ENCODE measurements around the gene DAAM1.

DAAM1 gene

GRCh38 chr14:59262717-59263454, 74.4 kb downstream of the DAAM1 start:
- no peak overlapping the region for H4K91ac ChIP-seq (ENCODE audit: low read depth, low read length, poor library complexity)
- no peak overlapping the region for H3K4me3 ChIP-seq (ENCODE audit: low read length in 2 of 2)
- H3K23ac ChIP-seq (ENCODE audit: low read depth, low read length, poor library complexity): no peak overlapping the region
- no peak overlapping the region for H2AFZ ChIP-seq (ENCODE audit: low read length)
- H4K8ac ChIP-seq (ENCODE audit: low read depth, low read length): no peak overlapping the region
- H3K36me3 ChIP-seq (replicated peaks in 1 of 2; ENCODE audit: control insufficient read depth in 2 of 2, insufficient read depth in 2 of 2, low read length in 2 of 2): peaks cover 7 to 39% of the 10 kb centered on the region in 2 donors
- H3K18ac ChIP-seq (ENCODE audit: low read length): no peak overlapping the region
- H3K14ac ChIP-seq (ENCODE audit: low read length): no peak overlapping the region
- WGBS, 2 donors (ENCODE audit: extremely low coverage in 2 of 2, insufficient read length in 2 of 2, insufficient replicate concordance in 1 of 2): no CpG with 5 or more reads among the region's 7 CpGs
- DNase-seq (ENCODE audit: low spot score): no peak
- H3K4me2 ChIP-seq (ENCODE audit: insufficient read depth, low read length, poor library complexity, severe bottlenecking): no peak overlapping the region
- H3K27ac ChIP-seq (replicated peaks; ENCODE audit: low read length): no peak overlapping the region
- no peak overlapping the region for H3K9ac ChIP-seq (ENCODE audit: low read depth, low read length, poor library complexity)
- H3K9me3 ChIP-seq (replicated peaks in 1 of 2; ENCODE audit: control insufficient read depth in 2 of 2, insufficient read depth in 1 of 2, low read depth in 1 of 2, low read length in 2 of 2): no peaks in the 10 kb centered on the region
- no peaks in the 10 kb centered on the region for H3K27me3 ChIP-seq (ENCODE audit: control insufficient read depth in 3 of 3, insufficient read depth in 3 of 3, low read depth in 1 of 3, low read length in 3 of 3)
- no peak overlapping the region for H3K4ac ChIP-seq (ENCODE audit: low read length)
- H2BK5ac ChIP-seq (ENCODE audit: low read length): no peak overlapping the region
- no peak overlapping the region for H2BK15ac ChIP-seq (ENCODE audit: low read length)
- no peak overlapping the region for H2BK12ac ChIP-seq (ENCODE audit: low read length)
- H3K79me1 ChIP-seq (ENCODE audit: low read depth, low read length): no peaks in the 10 kb centered on the region
- H2AK5ac ChIP-seq (ENCODE audit: low read depth, low read length): no peak overlapping the region
- H2BK120ac ChIP-seq (ENCODE audit: low read depth, low read length): no peak overlapping the region
- no peaks in the 10 kb centered on the region for H3K4me1 ChIP-seq (ENCODE audit: control insufficient read depth in 2 of 2, insufficient read depth in 1 of 2, low read depth in 1 of 2, low read length in 2 of 2)

- Histone ChIP-seq H2BK120ac (ENCODE audit: low read depth, low read length) (no peak overlapping the region), H2BK12ac (ENCODE audit: low read length) (no peak overlapping the region), H3K4me1 (ENCODE audit: control insufficient read depth in 2 of 2, insufficient read depth in 1 of 2, low read depth in 1 of 2, low read length in 2 of 2) (no peaks in the 10 kb centered on the region), H2AFZ (ENCODE audit: low read length) (no peak overlapping the region), H4K8ac (ENCODE audit: low read depth, low read length) (no peak overlapping the region), H3K4me3 (ENCODE audit: low read length in 2 of 2) (no peak overlapping the region), H2AK5ac (ENCODE audit: low read depth, low read length) (no peak overlapping the region), H3K27ac (replicated peaks; ENCODE audit: low read length) (no peak overlapping the region), H3K9me3 (replicated peaks in 1 of 2; ENCODE audit: control insufficient read depth in 2 of 2, insufficient read depth in 1 of 2, low read depth in 1 of 2, low read length in 2 of 2) (no peaks in the 10 kb centered on the region), H3K27me3 (ENCODE audit: control insufficient read depth in 3 of 3, insufficient read depth in 3 of 3, low read depth in 1 of 3, low read length in 3 of 3) (no peaks in the 10 kb centered on the region), H2BK5ac (ENCODE audit: low read length) (no peak overlapping the region), H3K36me3 (replicated peaks in 1 of 2; ENCODE audit: control insufficient read depth in 2 of 2, insufficient read depth in 2 of 2, low read length in 2 of 2) (peaks cover 7 to 57% of the 10 kb centered on the region in 2 donors), H3K18ac (ENCODE audit: low read length) (no peak overlapping the region), H3K4me2 (ENCODE audit: insufficient read depth, low read length, poor library complexity, severe bottlenecking) (no peak overlapping the region), H3K4ac (ENCODE audit: low read length) (no peak overlapping the region), H3K23ac (ENCODE audit: low read depth, low read length, poor library complexity) (no peak overlapping the region), H4K91ac (ENCODE audit: low read depth, low read length, poor library complexity) (no peak overlapping the region), H2BK15ac (ENCODE audit: low read length) (no peak overlapping the region), H3K9ac (ENCODE audit: low read depth, low read length, poor library complexity) (no peak overlapping the region), H3K14ac (ENCODE audit: low read length) (no peak overlapping the region), H3K79me1 (ENCODE audit: low read depth, low read length) (no peaks in the 10 kb centered on the region)
- DNase-seq (ENCODE audit: low spot score): no peak
These were observed 77.3 kb downstream of the DAAM1 start for GRCh38 chr14:59265808-59266207.

GRCh38 chr14:59267046-59267445, 78.6 kb downstream of the DAAM1 start:
- Histone ChIP-seq H4K8ac (ENCODE audit: low read depth, low read length) (no peak overlapping the region), H4K91ac (ENCODE audit: low read depth, low read length, poor library complexity) (no peak overlapping the region), H3K4me1 (ENCODE audit: control insufficient read depth in 2 of 2, insufficient read depth in 1 of 2, low read depth in 1 of 2, low read length in 2 of 2) (no peaks in the 10 kb centered on the region), H3K27ac (replicated peaks; ENCODE audit: low read length) (no peak overlapping the region), H3K4me2 (ENCODE audit: insufficient read depth, low read length, poor library complexity, severe bottlenecking) (no peak overlapping the region), H3K27me3 (ENCODE audit: control insufficient read depth in 3 of 3, insufficient read depth in 3 of 3, low read depth in 1 of 3, low read length in 3 of 3) (no peaks in the 10 kb centered on the region), H2BK15ac (ENCODE audit: low read length) (no peak overlapping the region), H3K23ac (ENCODE audit: low read depth, low read length, poor library complexity) (no peak overlapping the region), H3K4ac (ENCODE audit: low read length) (no peak overlapping the region), H2BK5ac (ENCODE audit: low read length) (no peak overlapping the region), H3K4me3 (ENCODE audit: low read length in 2 of 2) (no peak overlapping the region), H2AK5ac (ENCODE audit: low read depth, low read length) (no peak overlapping the region), H3K9me3 (replicated peaks in 1 of 2; ENCODE audit: control insufficient read depth in 2 of 2, insufficient read depth in 1 of 2, low read depth in 1 of 2, low read length in 2 of 2) (no peaks in the 10 kb centered on the region), H3K79me1 (ENCODE audit: low read depth, low read length) (no peaks in the 10 kb centered on the region), H3K36me3 (replicated peaks in 1 of 2; ENCODE audit: control insufficient read depth in 2 of 2, insufficient read depth in 2 of 2, low read length in 2 of 2) (peaks cover 7 to 57% of the 10 kb centered on the region in 2 donors), H3K9ac (ENCODE audit: low read depth, low read length, poor library complexity) (no peak overlapping the region), H2BK120ac (ENCODE audit: low read depth, low read length) (no peak overlapping the region), H3K18ac (ENCODE audit: low read length) (no peak overlapping the region), H2BK12ac (ENCODE audit: low read length) (no peak overlapping the region), H2AFZ (ENCODE audit: low read length) (no peak overlapping the region), H3K14ac (ENCODE audit: low read length) (no peak overlapping the region)
- WGBS, 2 donors (ENCODE audit: extremely low coverage in 2 of 2, insufficient read length in 2 of 2, insufficient replicate concordance in 1 of 2): no CpG with 5 or more reads among the region's 2 CpGs
- DNase-seq (ENCODE audit: low spot score): no peak

GRCh38 chr14:59268011-59268410, 79.5 kb downstream of the DAAM1 start:
- Histone ChIP-seq H3K4me2 (ENCODE audit: insufficient read depth, low read length, poor library complexity, severe bottlenecking) (no peak overlapping the region), H3K9me3 (replicated peaks in 1 of 2; ENCODE audit: control insufficient read depth in 2 of 2, insufficient read depth in 1 of 2, low read depth in 1 of 2, low read length in 2 of 2) (no peaks in the 10 kb centered on the region), H3K27me3 (ENCODE audit: control insufficient read depth in 3 of 3, insufficient read depth in 3 of 3, low read depth in 1 of 3, low read length in 3 of 3) (no peaks in the 10 kb centered on the region), H3K9ac (ENCODE audit: low read depth, low read length, poor library complexity) (no peak overlapping the region), H4K8ac (ENCODE audit: low read depth, low read length) (no peak overlapping the region), H2BK120ac (ENCODE audit: low read depth, low read length) (no peak overlapping the region), H3K4ac (ENCODE audit: low read length) (no peak overlapping the region), H2AK5ac (ENCODE audit: low read depth, low read length) (no peak overlapping the region), H4K91ac (ENCODE audit: low read depth, low read length, poor library complexity) (no peak overlapping the region), H3K18ac (ENCODE audit: low read length) (no peak overlapping the region), H3K27ac (replicated peaks; ENCODE audit: low read length) (no peak overlapping the region), H3K4me3 (ENCODE audit: low read length in 2 of 2) (no peak overlapping the region), H3K14ac (ENCODE audit: low read length) (no peak overlapping the region), H2BK5ac (ENCODE audit: low read length) (no peak overlapping the region), H3K23ac (ENCODE audit: low read depth, low read length, poor library complexity) (no peak overlapping the region), H3K4me1 (ENCODE audit: control insufficient read depth in 2 of 2, insufficient read depth in 1 of 2, low read depth in 1 of 2, low read length in 2 of 2) (no peaks in the 10 kb centered on the region), H3K36me3 (replicated peaks in 1 of 2; ENCODE audit: control insufficient read depth in 2 of 2, insufficient read depth in 2 of 2, low read length in 2 of 2) (peaks cover 7 to 57% of the 10 kb centered on the region in 2 donors), H2BK15ac (ENCODE audit: low read length) (no peak overlapping the region), H3K79me1 (ENCODE audit: low read depth, low read length) (no peaks in the 10 kb centered on the region), H2AFZ (ENCODE audit: low read length) (no peak overlapping the region), H2BK12ac (ENCODE audit: low read length) (no peak overlapping the region)
- no CpG with 5 or more reads among the region's 10 CpGs for WGBS, 2 donors (ENCODE audit: extremely low coverage in 2 of 2, insufficient read length in 2 of 2, insufficient replicate concordance in 1 of 2)
- DNase-seq (ENCODE audit: low spot score): no peak
